Measurements from ENCODE around the gene TTLL6. TPM values are rescaled to one million over a fixed set of nuclear protein-coding genes. Genes with fewer than 3 reads are reported as not detected.

Gene TTLL6
- total RNA-seq, 1 donor from 2014 or later = not detected

Small RNA genes within 50 kb of the gene (microRNA-seq; reads per million reads assigned to microRNA genes)
- not detected for gene MIR3185

Other genes with a start within 250 kb of the TTLL6 start
- not detected in 2 replicates for gene HOXB4, start 238.9 kb downstream of the TTLL6 start, total RNA-seq
- not detected in 2 replicates for gene HOXB3, start 227.0 kb downstream of the TTLL6 start, total RNA-seq
- not detected in 2 replicates for gene HOXB5, start 223.4 kb downstream of the TTLL6 start, total RNA-seq
- gene HOXB6, start 212.2 kb downstream of the TTLL6 start, total RNA-seq = not detected in 2 replicates
- not detected in 2 replicates for gene HOXB7, start 206.2 kb downstream of the TTLL6 start, total RNA-seq
- gene HOXB8, start 201.9 kb downstream of the TTLL6 start, total RNA-seq = not detected in 2 replicates
- gene HOXB9, start 190.9 kb downstream of the TTLL6 start, total RNA-seq = 0.10 and 0.11 TPM in 2 replicates
- gene PRAC1, start 94.7 kb downstream of the TTLL6 start, total RNA-seq = not detected in 2 replicates
- not detected in 2 replicates for gene PRAC2, start 94.0 kb downstream of the TTLL6 start, total RNA-seq
- gene HOXB13, start 88.5 kb downstream of the TTLL6 start, total RNA-seq = not detected in 2 replicates
- gene CALCOCO2, start 13.8 kb upstream of the TTLL6 start, total RNA-seq = 72.9 and 73.8 TPM in 2 replicates
- gene ATP5MC1, start 75.6 kb upstream of the TTLL6 start, total RNA-seq = 52.0 and 55.8 TPM in 2 replicates
- gene UBE2Z, start 91.2 kb upstream of the TTLL6 start, total RNA-seq = 102 and 103 TPM in 2 replicates
- 162 and 168 TPM in 2 replicates for gene SNF8, start 127.6 kb upstream of the TTLL6 start, total RNA-seq
- gene GIP, start 151.4 kb upstream of the TTLL6 start, total RNA-seq = not detected in 2 replicates
- 241 and 260 TPM in 2 replicates for gene IGF2BP1, start 180.2 kb upstream of the TTLL6 start, total RNA-seq

Data from astrocyte (in vitro differentiated cells and primary cell).